ENCODE measurements around the gene POU2F1. TPM values are rescaled to one million over a fixed set of nuclear protein-coding genes. Genes with fewer than 3 reads are reported as not detected.
A peak's percentile ranks its signal among the peaks of the same experiment; 100 is the strongest.

The POU2F1 gene
- total RNA-seq, 2 donors from 2014 or later, result 6.2 to 13.5 TPM

DNA sequence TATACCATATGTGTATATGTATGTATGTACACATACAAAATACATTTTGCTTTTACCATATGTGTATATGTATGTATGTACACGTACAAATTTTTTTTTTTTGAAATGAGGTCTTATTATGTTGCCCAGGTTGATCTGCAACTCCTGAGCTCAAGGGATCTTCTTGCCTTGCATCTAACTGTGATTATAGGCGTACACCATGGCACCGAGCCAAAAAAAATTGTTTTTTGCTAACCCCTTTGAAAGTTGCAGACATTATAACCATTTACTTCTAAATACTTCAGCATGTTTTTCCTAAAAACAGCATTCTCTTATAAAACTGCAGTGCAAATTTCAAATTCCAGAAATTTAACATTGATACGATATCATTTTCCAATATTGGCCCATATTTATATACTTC lies 147.0 kb downstream of the POU2F1 start:
- Histone ChIP-seq H3K4me3 (no peak overlapping the region), H3K27me3 (no peaks in the 10 kb centered on the region), H3K9me3 (no peaks in the 10 kb centered on the region), H3K36me3 (replicated peaks in 1 of 2; ENCODE audit: insufficient read depth in 1 of 2, low read depth in 2 of 2) (no peaks in the 10 kb centered on the region), H3K4me1 (no peaks in the 10 kb centered on the region), H3K27ac (no peak overlapping the region)
- TF ChIP-seq, protein P1, sequence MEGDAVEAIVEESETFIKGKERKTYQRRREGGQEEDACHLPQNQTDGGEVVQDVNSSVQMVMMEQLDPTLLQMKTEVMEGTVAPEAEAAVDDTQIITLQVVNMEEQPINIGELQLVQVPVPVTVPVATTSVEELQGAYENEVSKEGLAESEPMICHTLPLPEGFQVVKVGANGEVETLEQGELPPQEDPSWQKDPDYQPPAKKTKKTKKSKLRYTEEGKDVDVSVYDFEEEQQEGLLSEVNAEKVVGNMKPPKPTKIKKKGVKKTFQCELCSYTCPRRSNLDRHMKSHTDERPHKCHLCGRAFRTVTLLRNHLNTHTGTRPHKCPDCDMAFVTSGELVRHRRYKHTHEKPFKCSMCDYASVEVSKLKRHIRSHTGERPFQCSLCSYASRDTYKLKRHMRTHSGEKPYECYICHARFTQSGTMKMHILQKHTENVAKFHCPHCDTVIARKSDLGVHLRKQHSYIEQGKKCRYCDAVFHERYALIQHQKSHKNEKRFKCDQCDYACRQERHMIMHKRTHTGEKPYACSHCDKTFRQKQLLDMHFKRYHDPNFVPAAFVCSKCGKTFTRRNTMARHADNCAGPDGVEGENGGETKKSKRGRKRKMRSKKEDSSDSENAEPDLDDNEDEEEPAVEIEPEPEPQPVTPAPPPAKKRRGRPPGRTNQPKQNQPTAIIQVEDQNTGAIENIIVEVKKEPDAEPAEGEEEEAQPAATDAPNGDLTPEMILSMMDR (IDR thresholded peaks at IDR 0.05), result no peak
- TF ChIP-seq POLR2A (IDR thresholded peaks at IDR 0.05), result no peak
- no peak for ATAC-seq
- intact Hi-C loops (cut with DNase I), result no loop called here
- WGBS, 2 donors, result 84 to 89% methylated on average over 4 of the region's 4 CpGs
- no peak for DNase-seq

DNA sequence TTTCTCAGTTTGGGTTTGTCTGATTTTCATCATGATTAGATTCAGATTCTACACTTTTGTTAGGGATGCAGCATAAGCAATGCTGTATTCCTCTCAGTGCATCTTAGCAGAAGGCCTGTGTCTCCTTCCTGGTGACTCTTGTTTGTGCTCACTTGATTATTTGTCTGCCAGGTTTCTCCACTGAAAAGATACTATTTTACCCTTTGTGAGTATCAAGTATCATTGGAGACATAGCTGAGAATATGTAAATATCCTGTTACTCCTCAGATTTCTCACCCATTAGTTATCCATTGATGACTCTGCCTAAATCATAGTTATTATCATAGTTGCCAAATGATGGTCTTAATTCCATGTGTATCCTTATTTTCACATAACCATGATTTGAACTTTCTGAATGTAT lies 148.5 kb downstream of the POU2F1 start:
- H3K4me3 ChIP-seq, result no peak overlapping the region
- intact Hi-C loops (cut with DNase I), result no loop called here
- no peaks in the 10 kb centered on the region for H3K27me3 ChIP-seq
- DNase-seq, result no peak
- no peaks in the 10 kb centered on the region for H3K4me1 ChIP-seq
- no peak overlapping the region for H3K27ac ChIP-seq
- ATAC-seq, result no peak
- no peaks in the 10 kb centered on the region for H3K36me3 ChIP-seq (replicated peaks in 1 of 2; ENCODE audit: insufficient read depth in 1 of 2, low read depth in 2 of 2)
- no peaks in the 10 kb centered on the region for H3K9me3 ChIP-seq
- no peak for TF ChIP-seq POLR2A (IDR thresholded peaks at IDR 0.05)
- TF ChIP-seq, protein P1 (IDR thresholded peaks at IDR 0.05), result no peak

DNA sequence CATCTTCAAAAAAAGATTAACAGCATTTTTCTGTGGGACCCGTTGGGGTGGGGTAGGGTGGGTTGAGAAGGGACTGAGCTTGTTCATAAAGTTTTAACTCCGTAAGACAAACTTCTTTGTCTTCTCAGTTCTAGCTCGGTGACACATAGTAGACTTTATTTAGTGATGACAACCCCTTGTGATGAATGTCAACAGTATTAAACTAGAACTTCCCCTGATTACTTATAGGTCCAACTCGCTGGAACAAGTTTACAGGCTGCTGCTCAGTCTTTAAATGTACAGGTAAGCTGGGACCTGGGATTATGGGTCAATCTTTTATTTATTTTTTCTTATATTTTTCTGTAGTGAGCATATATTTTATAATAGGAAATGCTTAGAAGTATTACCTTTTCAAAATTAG lies 149.2 kb downstream of the POU2F1 start:
- TF ChIP-seq, protein P1 (IDR thresholded peaks at IDR 0.05), result no peak
- TF ChIP-seq POLR2A (IDR thresholded peaks at IDR 0.05), result no peak
- WGBS, 2 donors, result 76 to 85% methylated on average over 4 of the region's 4 CpGs
- Histone ChIP-seq H3K4me1 (no peaks in the 10 kb centered on the region), H3K9me3 (no peaks in the 10 kb centered on the region), H3K4me3 (no peak overlapping the region), H3K27me3 (no peaks in the 10 kb centered on the region), H3K36me3 (replicated peaks in 1 of 2; ENCODE audit: insufficient read depth in 1 of 2, low read depth in 2 of 2) (no peaks in the 10 kb centered on the region), H3K27ac (no peak overlapping the region)
- intact Hi-C loops (cut with DNase I), result no loop called here
- DNase-seq (no peak), ATAC-seq (no peak)

DNA sequence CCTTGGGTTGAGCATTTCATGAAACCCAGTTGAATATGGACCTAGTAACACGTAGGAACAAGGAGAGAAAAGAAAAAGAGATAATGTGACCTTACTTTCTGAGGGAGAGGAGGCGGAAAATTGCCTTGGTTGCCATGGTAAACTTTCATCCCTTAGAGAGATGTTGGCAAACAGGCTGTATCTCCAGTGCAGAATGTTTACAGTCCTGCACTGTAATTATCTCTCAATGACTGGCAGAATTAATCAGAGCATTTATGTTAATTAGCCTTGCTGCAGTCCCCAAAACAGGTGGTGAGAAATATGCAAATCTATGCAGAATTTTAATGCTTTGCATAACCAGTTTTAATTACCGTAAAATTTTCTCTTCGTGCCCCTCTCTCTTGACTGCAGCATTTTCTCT lies 150.3 kb downstream of the POU2F1 start:
- Histone ChIP-seq H3K4me1 (no peaks in the 10 kb centered on the region), H3K9me3 (no peaks in the 10 kb centered on the region), H3K4me3 (no peak overlapping the region), H3K36me3 (replicated peaks in 1 of 2; ENCODE audit: insufficient read depth in 1 of 2, low read depth in 2 of 2) (no peaks in the 10 kb centered on the region), H3K27me3 (no peaks in the 10 kb centered on the region), H3K27ac (no peak overlapping the region)
- WGBS, 2 donors, result 92% methylated on average over 4 of the region's 4 CpGs
- no peak for ATAC-seq
- TF ChIP-seq POLR2A (IDR thresholded peaks at IDR 0.05), result no peak
- TF ChIP-seq, protein P1 (IDR thresholded peaks at IDR 0.05), result no peak
- intact Hi-C loops (cut with DNase I), result no loop called here
- DNase-seq, result no peak

DNA sequence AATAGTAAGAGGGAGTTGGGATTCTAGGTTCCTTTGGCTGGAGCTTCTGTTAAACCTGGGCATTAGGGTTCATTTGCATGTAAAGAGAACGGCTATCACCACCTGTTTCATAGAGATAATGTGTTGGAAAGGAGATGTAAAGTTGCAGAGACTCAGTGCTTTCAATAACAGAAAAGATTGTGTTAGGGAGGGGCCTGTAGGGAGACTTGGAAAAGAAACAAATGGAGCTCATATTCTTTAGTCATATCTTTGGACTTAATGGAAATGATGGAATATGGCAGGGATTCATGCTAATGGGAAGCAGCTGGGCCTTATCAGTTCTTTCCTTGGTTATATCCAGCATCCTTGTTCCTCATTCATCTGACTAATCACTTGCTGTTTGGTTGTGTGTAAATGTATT lies 152.7 kb downstream of the POU2F1 start:
- DNase-seq (peak in 1 of 4 donors; percentile 5), ATAC-seq (no peak)
- intact Hi-C loops (cut with DNase I), result no loop called here
- TF ChIP-seq, protein P1 (IDR thresholded peaks at IDR 0.05), result no peak
- no peak for TF ChIP-seq POLR2A (IDR thresholded peaks at IDR 0.05)
- 35 to 48% methylated on average over 1 of the region's 1 CpG for WGBS, 2 donors
- Histone ChIP-seq H3K27me3 (no peaks in the 10 kb centered on the region), H3K4me1 (no peaks in the 10 kb centered on the region), H3K27ac (no peak overlapping the region), H3K4me3 (no peak overlapping the region), H3K36me3 (replicated peaks in 1 of 2; ENCODE audit: insufficient read depth in 1 of 2, low read depth in 2 of 2) (no peaks in the 10 kb centered on the region), H3K9me3 (no peaks in the 10 kb centered on the region)

Measured in body of pancreas (tissue), 4 donors.